ENCODE results near the gene PCSK6.
"Not testable (repeated sequence)": the region's sequence is repeated elsewhere in the genome, so short reads cannot be mapped to it uniquely, and the experiment has no call there.

PCSK6 gene

DNA sequence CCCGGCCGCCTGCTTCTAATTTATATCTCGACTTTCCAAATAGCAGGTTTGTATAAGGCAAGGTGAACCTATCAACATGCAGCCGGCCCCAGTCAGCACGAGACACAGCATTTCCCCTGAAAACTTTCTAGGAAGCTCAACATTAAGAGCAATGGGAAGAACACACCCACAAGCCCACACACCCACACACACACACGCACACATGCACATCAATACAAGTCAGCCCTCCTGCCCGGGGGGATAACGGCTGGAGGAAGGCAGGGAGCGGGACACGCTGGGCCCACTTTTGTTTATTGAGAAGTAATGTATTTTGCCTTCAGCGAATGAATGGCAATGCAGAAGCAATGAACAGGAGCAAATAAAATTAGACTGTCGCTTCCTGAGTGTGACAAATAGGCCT lies 83.5 kb downstream of the PCSK6 start:
- no peaks in the 10 kb centered on the region for H3K9me3 ChIP-seq (ENCODE audit: control insufficient read depth, insufficient read depth, low read length)
- H3K27me3 ChIP-seq (ENCODE audit: control insufficient read depth, insufficient read depth, low read length): no peaks in the 10 kb centered on the region
- H3K4me3 ChIP-seq (ENCODE audit: low read depth, low read length): no peak overlapping the region
- no peaks in the 10 kb centered on the region for H3K4me1 ChIP-seq (ENCODE audit: control insufficient read depth, insufficient read depth, low read length)
- H3K36me3 ChIP-seq (ENCODE audit: control insufficient read depth, insufficient read depth, low read length): no peaks in the 10 kb centered on the region
- H3K9ac ChIP-seq (ENCODE audit: low read depth, low read length): no peak overlapping the region

DNA sequence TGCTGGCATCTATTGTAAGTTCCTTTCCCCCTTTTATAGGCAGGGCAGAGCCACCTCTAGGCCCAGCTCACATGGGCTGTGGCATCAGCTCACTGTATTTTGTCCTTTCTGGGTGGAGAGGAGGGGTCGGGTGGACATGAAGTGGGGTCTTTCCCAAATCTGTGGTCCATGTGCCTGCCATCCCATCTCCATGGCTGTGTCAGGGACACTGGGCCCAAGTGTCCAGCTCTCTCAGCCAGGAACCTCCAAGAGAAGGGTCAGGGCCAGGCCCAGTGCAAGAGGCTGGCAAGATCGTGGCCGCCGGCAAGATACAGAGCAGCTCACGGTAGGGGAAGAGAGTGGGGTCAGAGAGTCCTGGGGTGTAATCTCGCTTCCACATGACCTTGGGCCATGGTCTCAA lies 85.3 kb downstream of the PCSK6 start:
- no peaks in the 10 kb centered on the region for H3K9me3 ChIP-seq (ENCODE audit: control insufficient read depth, insufficient read depth, low read length)
- H3K9ac ChIP-seq (ENCODE audit: low read depth, low read length): no peak overlapping the region
- no peaks in the 10 kb centered on the region for H3K4me1 ChIP-seq (ENCODE audit: control insufficient read depth, insufficient read depth, low read length)
- H3K36me3 ChIP-seq (ENCODE audit: control insufficient read depth, insufficient read depth, low read length): no peaks in the 10 kb centered on the region
- no peaks in the 10 kb centered on the region for H3K27me3 ChIP-seq (ENCODE audit: control insufficient read depth, insufficient read depth, low read length)
- H3K4me3 ChIP-seq (ENCODE audit: low read depth, low read length): no peak overlapping the region

DNA sequence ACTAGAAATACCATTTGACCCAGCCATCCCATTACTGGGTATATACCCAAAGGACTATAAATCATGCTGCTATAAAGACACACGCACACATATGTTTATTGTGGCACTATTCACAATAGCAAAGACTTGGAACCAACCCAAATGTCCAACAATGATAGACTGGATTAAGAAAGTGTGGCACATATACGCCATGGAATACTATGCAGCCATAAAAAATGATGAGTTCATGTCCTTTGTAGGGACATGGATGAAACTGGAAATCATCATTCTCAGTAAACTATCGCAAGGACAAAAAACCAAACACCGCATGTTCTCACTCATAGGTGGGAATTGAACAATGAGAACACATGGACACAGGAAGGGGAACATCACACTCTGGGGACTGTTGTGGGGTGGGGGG lies 86.6 kb downstream of the PCSK6 start:
- not testable (repeated sequence) for H3K9ac ChIP-seq (ENCODE audit: low read depth, low read length); H3K9me3 ChIP-seq (ENCODE audit: control insufficient read depth, insufficient read depth, low read length); H3K4me1 ChIP-seq (ENCODE audit: control insufficient read depth, insufficient read depth, low read length); H3K27me3 ChIP-seq (ENCODE audit: control insufficient read depth, insufficient read depth, low read length); H3K4me3 ChIP-seq (ENCODE audit: low read depth, low read length); H3K36me3 ChIP-seq (ENCODE audit: control insufficient read depth, insufficient read depth, low read length)

DNA sequence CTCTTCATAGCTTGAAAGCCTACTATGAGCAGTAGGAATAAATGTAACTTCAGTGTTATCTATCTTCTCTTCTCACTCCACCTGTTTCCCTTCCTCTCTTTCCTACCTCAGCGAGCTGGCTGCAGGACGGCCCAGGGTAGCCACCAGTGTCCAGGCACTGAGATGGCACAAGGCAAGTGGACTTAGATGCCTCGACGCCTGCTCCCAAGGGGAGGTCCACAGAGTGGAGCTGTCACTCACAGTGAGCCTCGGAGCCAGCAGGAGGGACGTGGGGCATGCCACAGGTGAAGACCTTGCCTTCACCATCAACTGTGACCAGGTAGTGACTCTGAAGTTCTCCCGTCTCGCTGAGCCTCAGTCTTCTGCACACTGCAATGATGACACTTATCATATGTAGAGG lies 88.2 kb downstream of the PCSK6 start:
- Histone ChIP-seq H3K9ac (ENCODE audit: low read depth, low read length) (no peak overlapping the region), H3K36me3 (ENCODE audit: control insufficient read depth, insufficient read depth, low read length) (no peaks in the 10 kb centered on the region), H3K4me1 (ENCODE audit: control insufficient read depth, insufficient read depth, low read length) (peaks cover 2% of the 10 kb centered on the region), H3K27me3 (ENCODE audit: control insufficient read depth, insufficient read depth, low read length) (no peaks in the 10 kb centered on the region), H3K9me3 (ENCODE audit: control insufficient read depth, insufficient read depth, low read length) (no peaks in the 10 kb centered on the region), H3K4me3 (ENCODE audit: low read depth, low read length) (no peak overlapping the region)

DNA sequence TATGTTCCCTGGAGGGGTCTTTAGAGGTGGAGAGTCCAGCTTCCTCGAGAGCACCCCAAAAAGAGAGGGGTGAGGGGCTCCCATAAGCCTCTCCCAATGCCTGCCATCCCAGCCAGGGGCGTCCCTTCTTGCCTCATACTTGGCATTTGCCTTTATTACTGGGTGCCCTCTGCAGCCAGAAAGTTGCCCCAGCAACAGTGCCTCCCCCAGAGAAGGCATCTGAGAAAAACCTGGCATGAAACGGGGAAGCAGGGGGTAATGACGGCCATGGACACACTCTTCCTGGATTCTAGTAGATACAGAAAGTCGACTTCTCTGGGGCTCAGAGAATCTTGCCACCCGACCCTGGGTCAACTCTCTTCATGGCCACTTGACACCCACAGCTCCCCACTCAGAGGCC lies 90.1 kb downstream of the PCSK6 start:
- H3K4me1 ChIP-seq (ENCODE audit: control insufficient read depth, insufficient read depth, low read length): peaks cover 2% of the 10 kb centered on the region
- H3K9me3 ChIP-seq (ENCODE audit: control insufficient read depth, insufficient read depth, low read length): no peaks in the 10 kb centered on the region
- H3K36me3 ChIP-seq (ENCODE audit: control insufficient read depth, insufficient read depth, low read length): no peaks in the 10 kb centered on the region
- no peak overlapping the region for H3K9ac ChIP-seq (ENCODE audit: low read depth, low read length)
- no peak overlapping the region for H3K4me3 ChIP-seq (ENCODE audit: low read depth, low read length)
- no peaks in the 10 kb centered on the region for H3K27me3 ChIP-seq (ENCODE audit: control insufficient read depth, insufficient read depth, low read length)

DNA sequence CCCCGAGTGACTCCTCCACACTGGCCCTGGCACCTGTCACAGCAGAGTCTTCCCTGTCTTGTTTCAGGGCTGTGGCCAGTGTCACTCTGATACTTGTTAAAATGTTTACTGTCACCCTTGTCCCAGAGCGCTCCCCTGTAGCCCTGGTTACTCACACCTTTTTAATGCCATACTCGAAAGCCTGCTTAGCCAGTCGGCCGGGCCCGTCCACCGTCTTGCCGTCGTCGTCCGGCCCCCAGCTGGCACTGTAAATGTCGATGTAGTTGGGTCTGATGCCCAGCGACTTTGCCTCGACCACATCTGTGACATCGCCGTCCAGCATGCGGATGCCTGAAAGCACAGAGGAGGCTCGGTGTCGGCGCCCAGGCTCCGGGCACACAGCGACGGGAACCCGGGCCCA lies 91.3 kb downstream of the PCSK6 start:
- Histone ChIP-seq H3K4me1 (ENCODE audit: control insufficient read depth, insufficient read depth, low read length) (peaks cover 2% of the 10 kb centered on the region), H3K36me3 (ENCODE audit: control insufficient read depth, insufficient read depth, low read length) (no peaks in the 10 kb centered on the region), H3K9me3 (ENCODE audit: control insufficient read depth, insufficient read depth, low read length) (no peaks in the 10 kb centered on the region), H3K4me3 (ENCODE audit: low read depth, low read length) (no peak overlapping the region), H3K9ac (ENCODE audit: low read depth, low read length) (no peak overlapping the region), H3K27me3 (ENCODE audit: control insufficient read depth, insufficient read depth, low read length) (no peaks in the 10 kb centered on the region)

DNA sequence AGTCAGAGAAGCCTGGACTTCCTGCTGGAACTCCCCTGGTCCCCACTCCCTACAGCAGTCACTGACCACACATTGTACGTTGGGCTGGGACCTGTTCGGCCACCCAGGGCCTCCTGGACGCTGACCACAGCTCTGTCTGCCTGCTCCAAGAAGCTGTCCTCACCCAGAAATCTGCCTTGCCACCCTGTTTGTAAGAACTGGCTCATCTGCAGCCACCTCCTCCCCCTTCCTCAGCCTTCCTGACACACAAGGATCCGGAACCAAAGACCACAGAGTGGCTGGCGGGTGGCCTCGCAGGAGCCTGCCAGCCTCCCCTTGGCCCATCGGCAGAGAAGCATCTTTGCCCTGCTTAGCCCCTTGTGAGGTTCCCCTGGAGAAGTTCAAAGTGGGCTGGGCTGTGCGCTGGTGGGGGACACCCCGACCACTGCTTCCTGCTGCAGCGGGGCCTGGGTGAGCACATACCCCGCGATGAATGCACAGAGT lies 91.9 kb downstream of the PCSK6 start:
- Histone ChIP-seq H3K36me3 (ENCODE audit: control insufficient read depth, insufficient read depth, low read length) (no peaks in the 10 kb centered on the region), H3K4me1 (ENCODE audit: control insufficient read depth, insufficient read depth, low read length) (peaks cover 2% of the 10 kb centered on the region), H3K9ac (ENCODE audit: low read depth, low read length) (no peak overlapping the region), H3K9me3 (ENCODE audit: control insufficient read depth, insufficient read depth, low read length) (no peaks in the 10 kb centered on the region), H3K4me3 (ENCODE audit: low read depth, low read length) (no peak overlapping the region), H3K27me3 (ENCODE audit: control insufficient read depth, insufficient read depth, low read length) (no peaks in the 10 kb centered on the region)

DNA sequence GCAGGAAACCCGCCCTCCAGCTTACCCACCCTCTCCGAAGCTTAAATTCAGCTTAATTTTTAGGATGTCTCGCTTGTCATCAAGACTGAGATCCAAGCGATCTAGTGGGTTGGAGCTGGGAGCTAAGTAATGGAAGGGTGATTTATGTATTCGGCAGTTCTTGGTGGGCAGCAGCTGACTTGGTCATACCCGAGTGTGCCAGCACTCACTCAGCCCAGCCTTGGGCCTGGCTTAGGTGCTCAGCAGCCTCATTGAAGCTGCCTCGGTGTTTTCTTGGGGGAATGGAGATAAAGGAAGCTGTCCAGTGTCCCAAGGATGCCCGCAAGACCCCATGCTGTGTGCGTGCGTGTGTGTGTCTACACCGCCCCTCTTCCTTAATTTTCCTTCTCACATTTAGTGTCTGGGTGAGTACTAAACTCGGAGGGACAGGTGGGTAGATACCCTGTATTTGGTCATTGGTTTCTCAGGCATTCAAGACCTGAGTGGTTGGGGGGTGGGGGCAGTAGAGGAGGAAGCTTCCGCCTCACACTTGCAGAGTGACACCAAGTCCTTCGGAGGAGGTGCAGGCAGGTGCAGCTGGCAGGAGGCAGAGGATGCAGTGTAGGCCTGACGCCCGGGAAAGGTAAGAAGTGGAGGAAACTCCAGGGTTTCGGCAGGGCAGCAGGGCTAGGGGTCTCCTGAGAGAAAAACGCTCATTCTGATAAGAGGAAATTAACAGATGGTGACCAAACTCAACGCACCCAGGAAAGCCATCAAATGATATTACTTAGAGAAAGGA lies 92.8 kb downstream of the PCSK6 start:
- no peak overlapping the region for H3K9ac ChIP-seq (ENCODE audit: low read depth, low read length)
- no peaks in the 10 kb centered on the region for H3K9me3 ChIP-seq (ENCODE audit: control insufficient read depth, insufficient read depth, low read length)
- peaks cover 2% of the 10 kb centered on the region for H3K4me1 ChIP-seq (ENCODE audit: control insufficient read depth, insufficient read depth, low read length)
- no peaks in the 10 kb centered on the region for H3K27me3 ChIP-seq (ENCODE audit: control insufficient read depth, insufficient read depth, low read length)
- no peak overlapping the region for H3K4me3 ChIP-seq (ENCODE audit: low read depth, low read length)
- no peaks in the 10 kb centered on the region for H3K36me3 ChIP-seq (ENCODE audit: control insufficient read depth, insufficient read depth, low read length)

DNA sequence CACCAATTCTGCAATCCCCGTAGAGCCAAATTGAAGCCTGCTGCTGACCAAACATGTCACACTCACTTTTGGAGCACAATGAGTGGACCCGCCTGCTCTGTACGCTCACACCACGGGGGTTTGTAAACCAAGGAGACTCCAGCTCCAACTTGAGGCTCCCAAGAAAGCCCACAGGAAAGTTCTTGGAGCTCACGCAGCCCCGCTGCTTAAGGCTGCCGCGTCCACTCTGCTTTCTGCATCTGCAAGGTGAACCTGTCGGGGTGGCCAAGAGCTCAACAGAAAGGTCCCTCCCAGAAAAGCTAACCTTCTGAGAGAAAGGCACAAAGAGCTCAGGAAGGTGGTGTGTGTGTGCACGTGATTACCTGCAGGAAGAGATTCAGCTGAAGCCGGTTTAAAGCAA lies 94.9 kb downstream of the PCSK6 start:
- Histone ChIP-seq H3K36me3 (ENCODE audit: control insufficient read depth, insufficient read depth, low read length) (peaks cover 4% of the 10 kb centered on the region), H3K9ac (ENCODE audit: low read depth, low read length) (no peak overlapping the region), H3K27me3 (ENCODE audit: control insufficient read depth, insufficient read depth, low read length) (no peaks in the 10 kb centered on the region), H3K4me1 (ENCODE audit: control insufficient read depth, insufficient read depth, low read length) (peaks cover 2% of the 10 kb centered on the region), H3K9me3 (ENCODE audit: control insufficient read depth, insufficient read depth, low read length) (no peaks in the 10 kb centered on the region), H3K4me3 (ENCODE audit: low read depth, low read length) (no peak overlapping the region)

DNA sequence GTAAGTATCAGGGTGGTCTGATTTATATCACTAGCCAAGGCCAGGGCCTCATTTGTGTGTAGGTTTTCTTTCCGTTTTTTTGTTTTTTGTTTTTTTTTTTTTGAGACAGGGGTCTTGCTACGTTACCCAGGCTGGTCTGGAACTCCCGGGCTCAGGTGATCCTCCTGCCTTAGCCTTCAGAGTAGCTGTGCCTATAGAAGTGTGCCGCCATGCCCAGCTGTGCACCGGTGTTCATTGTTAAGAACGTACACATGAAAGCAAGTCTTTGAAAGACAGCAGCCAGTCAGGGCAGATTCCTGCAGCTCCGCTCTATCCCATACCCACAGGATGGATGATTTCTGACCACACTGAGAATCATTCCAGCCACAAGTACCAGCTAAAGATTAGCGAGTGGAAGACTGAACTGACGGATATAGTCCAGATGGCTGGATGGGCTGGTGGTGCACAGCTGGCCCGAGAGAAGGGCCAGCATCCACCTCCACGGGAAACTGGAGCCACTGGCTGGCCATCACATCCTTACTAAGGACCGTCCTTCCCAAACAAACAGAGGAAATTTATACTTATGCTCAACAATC lies 95.4 kb downstream of the PCSK6 start:
- Histone ChIP-seq H3K4me1 (ENCODE audit: control insufficient read depth, insufficient read depth, low read length) (peaks cover 2% of the 10 kb centered on the region), H3K9me3 (ENCODE audit: control insufficient read depth, insufficient read depth, low read length) (no peaks in the 10 kb centered on the region), H3K36me3 (ENCODE audit: control insufficient read depth, insufficient read depth, low read length) (peaks cover 4% of the 10 kb centered on the region), H3K9ac (ENCODE audit: low read depth, low read length) (no peak overlapping the region), H3K4me3 (ENCODE audit: low read depth, low read length) (no peak overlapping the region), H3K27me3 (ENCODE audit: control insufficient read depth, insufficient read depth, low read length) (no peaks in the 10 kb centered on the region)

DNA sequence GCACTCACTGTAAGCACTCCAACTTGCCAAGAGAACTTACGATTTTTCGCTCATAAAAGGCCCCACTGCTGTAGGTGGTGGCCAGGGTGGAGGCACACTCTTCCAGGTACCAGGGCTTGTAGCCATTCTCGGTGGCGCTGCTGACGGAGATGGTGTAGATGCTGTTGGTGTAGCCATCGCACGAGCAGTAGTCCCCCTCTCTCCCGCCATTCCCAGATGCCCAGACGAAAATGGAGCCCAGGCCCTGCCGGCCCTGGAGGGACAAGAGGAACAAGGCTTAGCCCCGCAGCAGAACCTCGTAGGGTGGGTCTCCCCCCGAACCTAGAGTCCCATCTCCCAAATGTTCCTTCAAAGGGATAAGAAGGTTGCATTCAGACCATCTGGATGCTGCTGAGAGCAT lies 96.3 kb downstream of the PCSK6 start:
- Histone ChIP-seq H3K4me1 (ENCODE audit: control insufficient read depth, insufficient read depth, low read length) (peaks cover 2% of the 10 kb centered on the region), H3K27me3 (ENCODE audit: control insufficient read depth, insufficient read depth, low read length) (no peaks in the 10 kb centered on the region), H3K4me3 (ENCODE audit: low read depth, low read length) (no peak overlapping the region), H3K9ac (ENCODE audit: low read depth, low read length) (no peak overlapping the region), H3K36me3 (ENCODE audit: control insufficient read depth, insufficient read depth, low read length) (peaks cover 4% of the 10 kb centered on the region), H3K9me3 (ENCODE audit: control insufficient read depth, insufficient read depth, low read length) (no peaks in the 10 kb centered on the region)

DNA sequence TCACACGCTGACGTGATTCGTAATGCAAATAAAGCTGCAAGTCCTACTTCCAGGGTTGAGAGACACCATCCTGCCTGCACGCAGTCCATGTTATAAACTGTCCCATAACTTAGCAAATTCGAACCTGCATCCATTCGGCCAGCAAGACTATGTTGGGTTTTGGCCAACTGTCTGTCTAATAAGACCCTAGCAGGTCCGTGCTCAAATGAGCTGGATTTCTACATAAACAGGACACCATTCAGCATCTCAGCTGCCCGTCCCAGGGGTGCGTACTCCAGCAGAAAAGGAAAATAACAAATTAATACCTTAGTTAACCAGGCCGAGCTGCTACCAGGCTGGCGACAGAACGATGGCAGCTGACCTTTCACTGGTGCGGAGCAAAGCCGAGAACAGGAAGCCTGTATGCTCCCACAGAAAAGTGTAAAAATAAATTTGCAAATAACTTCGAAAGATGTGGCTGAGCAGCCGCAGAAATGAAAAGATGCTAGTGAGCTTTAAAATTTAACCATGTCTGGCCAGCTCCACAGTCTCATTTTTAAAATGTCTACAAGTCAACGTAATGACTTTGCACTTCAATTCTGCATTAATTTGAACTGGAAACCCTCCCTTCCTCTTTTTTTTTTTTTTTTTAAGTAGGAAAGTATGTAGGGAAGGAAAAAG lies 97.4 kb downstream of the PCSK6 start:
- Histone ChIP-seq H3K4me3 (ENCODE audit: low read depth, low read length) (no peak overlapping the region), H3K4me1 (ENCODE audit: control insufficient read depth, insufficient read depth, low read length) (peaks cover under 1% of the 10 kb centered on the region), H3K36me3 (ENCODE audit: control insufficient read depth, insufficient read depth, low read length) (peaks cover 4% of the 10 kb centered on the region), H3K27me3 (ENCODE audit: control insufficient read depth, insufficient read depth, low read length) (no peaks in the 10 kb centered on the region), H3K9me3 (ENCODE audit: control insufficient read depth, insufficient read depth, low read length) (no peaks in the 10 kb centered on the region), H3K9ac (ENCODE audit: low read depth, low read length) (no peak overlapping the region)

Data from iPS-15b (cell line).